AG04449 (cell line): ENCODE results near the gene ZNF695.

ENCODE experiments used
- CTCF ChIA-PET: fragments of 350-600 bp; formaldehyde crosslinking; extraction: SDS; loops from one replicate; lab custom pipeline; 2021; ENCODE audit warnings: antibody characterized with exemption; lab: Yijun Ruan, JAX
- POLR2A ChIA-PET: fragments of 400-600, 350-600 bp; formaldehyde crosslinking; extraction: SDS; loops from one replicate; lab custom pipeline; 2020; ENCODE audit warnings: antibody characterized with exemption, inconsistent platforms; lab: Yijun Ruan, JAX
- DNase-seq: peaks from one replicate; pipeline ENCODE4 v3.0.0-alpha.2; 2010; ENCODE audit warnings: low read depth, low spot score
- H3K4me3 ChIP-seq: 2 replicates; pipeline ENCODE4 v1.5.1; 2011; ENCODE audit warnings: low read depth, mild to moderate bottlenecking, control low read depth, low read length
- CTCF ChIP-seq: IDR thresholded peaks from one replicate; pipeline ENCODE4 v1.5.1; 2011; ENCODE audit warnings: mild to moderate bottlenecking, moderate library complexity, low read length, control low read depth, inconsistent platforms; ENCODE audit not compliant: insufficient read depth; ENCODE audit errors: missing control alignments

The ZNF695 gene

DNA sequence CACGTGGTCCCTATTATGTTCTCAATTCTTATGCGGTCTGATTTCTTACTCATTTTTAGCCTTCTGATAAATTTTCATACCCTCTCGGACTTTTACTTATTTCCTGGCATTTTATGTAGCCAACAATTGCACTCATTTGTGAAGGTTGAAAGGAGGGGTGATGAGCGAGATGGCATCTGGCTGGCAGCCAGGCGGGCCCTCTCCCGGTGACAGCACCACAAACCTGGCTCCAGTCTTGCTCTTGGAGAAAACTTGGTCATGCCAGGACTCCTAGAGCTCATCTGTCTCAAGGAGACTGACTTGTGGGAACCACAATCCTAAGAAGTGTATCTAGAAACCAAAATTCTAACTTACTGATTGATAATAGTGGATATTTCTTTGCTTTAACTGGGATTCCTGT, 61.5 kb downstream of the ZNF695 start:
- ChIA-PET CTCF (no interaction called here), POLR2A (no interaction called here)
- H3K4me3 ChIP-seq = no peak overlapping the region
- DNase-seq = no peak
- no peak for TF ChIP-seq CTCF
